WERI-Rb-1 (cell line): Measurements from ENCODE around the gene NMNAT1.

Experiments used
- DNase-seq: peaks from one replicate; pipeline ENCODE4 v3.0.0-alpha.2; 2020
- H3K27ac ChIP-seq: fragments of 250-450 bp; sonication (Bioruptor Pico); 2 replicates; pipeline ENCODE4 v1.5.1; 2020; ENCODE audit warnings: mild to moderate bottlenecking, moderate library complexity
- H3K27me3 ChIP-seq: fragments of 250-450 bp; sonication (Bioruptor Pico); 2 replicates; pipeline ENCODE4 v1.5.1; 2021; ENCODE audit warnings: mild to moderate bottlenecking, low read depth, moderate library complexity; ENCODE audit not compliant: insufficient read depth, severe bottlenecking
- H3K36me3 ChIP-seq: fragments of 250-450 bp; sonication (Bioruptor Pico); 2 replicates; pipeline ENCODE4 v1.5.1; 2020; ENCODE audit warnings: mild to moderate bottlenecking, moderate library complexity
- H3K4me3 ChIP-seq: 2 replicates; pipeline ENCODE4 v1.5.1; 2011; ENCODE audit warnings: low read depth, mild to moderate bottlenecking, control low read depth, low read length
- H3K9me3 ChIP-seq: fragments of 250-450 bp; sonication (Bioruptor Pico); 2 replicates; pipeline ENCODE4 v1.5.1; 2021; ENCODE audit warnings: mild to moderate bottlenecking, moderate library complexity; ENCODE audit not compliant: severe bottlenecking
- CTCF ChIP-seq: IDR thresholded peaks from 2 replicates; pipeline ENCODE4 v1.5.1; 2011; ENCODE audit warnings: low read depth, mild to moderate bottlenecking, control low read depth, inconsistent platforms, low read length

Gene NMNAT1

GRCh38 chr1:9942939-9943788, at the start of gene NMNAT1, which contains the start of gene LZIC:
Gene NMNAT1, plus strand, starts transcription at chr1:9943475. Its CDS starts 28,599 bp downstream, at chr1:9972074.
Gene LZIC, minus strand, starts transcription at chr1:9943391. Its CDS starts 6,772 bp downstream, at chr1:9936619.
- H3K27me3 ChIP-seq, result no peaks in the 10 kb centered on the region
- DNase-seq, result peak; percentile 91
- no peak for TF ChIP-seq CTCF
- H3K27ac ChIP-seq, result peak within 1 kb of the TSS; percentile 88
- H3K9me3 ChIP-seq, result no peaks in the 10 kb centered on the region
- peak within 1 kb of the TSS; percentile 76 for H3K4me3 ChIP-seq
- H3K36me3 ChIP-seq, result peaks cover 8% of the 10 kb centered on the region; the same call in 1 of the 2 replicates

GRCh38 chr1:9894115-9894514, 49.2 kb upstream of the NMNAT1 start:
- Histone ChIP-seq H3K27me3 (no peaks in the 10 kb centered on the region), H3K4me3 (no peak overlapping the region), H3K9me3 (no peaks in the 10 kb centered on the region), H3K36me3 (no peaks in the 10 kb centered on the region), H3K27ac (no peak overlapping the region)
- DNase-seq, result no peak
- no peak for TF ChIP-seq CTCF

GRCh38 chr1:9900142-9901043, 42.9 kb upstream of the NMNAT1 start:
- Histone ChIP-seq H3K36me3 (no peaks in the 10 kb centered on the region), H3K27ac (no peak overlapping the region), H3K27me3 (no peaks in the 10 kb centered on the region), H3K4me3 (no peak overlapping the region), H3K9me3 (no peaks in the 10 kb centered on the region)
- TF ChIP-seq CTCF, result no peak
- DNase-seq, result peak; percentile 26

- Histone ChIP-seq H3K9me3 (no peaks in the 10 kb centered on the region), H3K4me3 (no peak overlapping the region), H3K27me3 (no peaks in the 10 kb centered on the region), H3K27ac (no peak overlapping the region), H3K36me3 (no peaks in the 10 kb centered on the region)
- TF ChIP-seq CTCF, result no peak
- no peak for DNase-seq
Observed at GRCh38 chr1:9901148-9902059, 41.9 kb upstream of the NMNAT1 start.

GRCh38 chr1:9902060-9902452, 41.2 kb upstream of the NMNAT1 start:
- Histone ChIP-seq H3K36me3 (no peaks in the 10 kb centered on the region), H3K27me3 (no peaks in the 10 kb centered on the region), H3K27ac (no peak overlapping the region), H3K4me3 (no peak overlapping the region), H3K9me3 (no peaks in the 10 kb centered on the region)
- no peak for DNase-seq
- TF ChIP-seq CTCF, result no peak
